ENCODE results near the gene KDM3A.

DNA sequence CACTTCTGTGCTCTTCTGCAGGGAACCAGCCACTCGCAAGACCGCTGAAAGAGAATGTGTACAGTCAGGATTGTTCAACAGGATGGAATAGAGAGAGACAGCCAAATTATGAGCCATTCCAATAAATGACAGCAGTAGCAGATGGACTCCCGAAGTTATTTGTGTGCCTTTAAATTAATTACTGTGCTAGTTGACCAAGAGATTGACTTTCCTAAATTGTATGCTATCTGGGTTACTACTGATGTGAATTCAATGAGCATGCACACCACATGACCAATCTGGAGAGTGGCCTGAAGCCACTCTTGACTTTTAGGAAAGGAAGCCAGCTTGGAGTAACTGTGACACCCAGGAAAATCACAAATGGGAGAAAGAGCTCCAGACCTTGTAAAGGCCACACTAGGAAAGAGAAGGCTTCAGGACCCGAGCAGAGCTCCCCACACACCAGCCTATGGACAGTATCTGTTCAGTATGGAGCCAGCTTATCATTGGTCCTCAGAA, 69.3 kb downstream of the KDM3A start:
- no peak for TF ChIP-seq EZH2 (IDR thresholded peaks at IDR 0.05; ENCODE audit: low read depth)
- no peak for TF ChIP-seq CTCF (conservative IDR thresholded peaks at IDR 0.05)

All from PC-9 (cell line).